ENCODE measurements around the gene PLEKHA7. TPM values are rescaled to one million over a fixed set of nuclear protein-coding genes. Genes with fewer than 3 reads are reported as not detected.
"Not testable (repeated sequence)": the region's sequence is repeated elsewhere in the genome, so short reads cannot be mapped to it uniquely, and the experiment has no call there.

PLEKHA7 gene
- total and polyA plus RNA-seq, 8 donors: 12.8 to 82.3 (median 46.6) TPM

DNA sequence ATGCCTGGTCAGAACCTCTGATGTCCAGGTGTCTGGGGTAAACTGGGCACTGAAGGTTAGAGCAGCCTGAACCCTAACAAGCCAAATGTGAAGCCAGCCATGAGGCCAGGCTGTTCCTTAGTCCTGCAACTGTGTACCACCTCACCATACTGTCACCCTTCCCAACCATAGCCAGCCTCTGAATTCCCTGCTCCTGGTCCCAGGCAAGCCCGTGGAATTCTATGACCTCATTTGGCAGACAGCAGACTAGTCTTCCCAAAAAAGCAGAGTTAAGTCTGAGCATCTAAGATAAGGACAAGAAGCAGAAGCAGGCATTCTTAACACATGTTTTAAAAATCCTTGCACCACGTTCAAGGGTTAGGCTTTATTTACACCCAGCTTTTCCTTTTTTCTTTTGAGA is 140.9 kb downstream of the PLEKHA7 start:
- no peak overlapping the region for H3K4me3 ChIP-seq
- H3K9me3 ChIP-seq: no peaks in the 10 kb centered on the region
- H3K27me3 ChIP-seq: no peaks in the 10 kb centered on the region
- DNase-seq: peak in 1 of 2 donors; percentile 37
- TF ChIP-seq EP300 (IDR thresholded peaks at IDR 0.05) (no peak), POLR2A (IDR thresholded peaks at IDR 0.05) (no peak), POLR2AphosphoS5 (IDR thresholded peaks at IDR 0.05) (no peak)
- TF ChIP-seq, protein P1, sequence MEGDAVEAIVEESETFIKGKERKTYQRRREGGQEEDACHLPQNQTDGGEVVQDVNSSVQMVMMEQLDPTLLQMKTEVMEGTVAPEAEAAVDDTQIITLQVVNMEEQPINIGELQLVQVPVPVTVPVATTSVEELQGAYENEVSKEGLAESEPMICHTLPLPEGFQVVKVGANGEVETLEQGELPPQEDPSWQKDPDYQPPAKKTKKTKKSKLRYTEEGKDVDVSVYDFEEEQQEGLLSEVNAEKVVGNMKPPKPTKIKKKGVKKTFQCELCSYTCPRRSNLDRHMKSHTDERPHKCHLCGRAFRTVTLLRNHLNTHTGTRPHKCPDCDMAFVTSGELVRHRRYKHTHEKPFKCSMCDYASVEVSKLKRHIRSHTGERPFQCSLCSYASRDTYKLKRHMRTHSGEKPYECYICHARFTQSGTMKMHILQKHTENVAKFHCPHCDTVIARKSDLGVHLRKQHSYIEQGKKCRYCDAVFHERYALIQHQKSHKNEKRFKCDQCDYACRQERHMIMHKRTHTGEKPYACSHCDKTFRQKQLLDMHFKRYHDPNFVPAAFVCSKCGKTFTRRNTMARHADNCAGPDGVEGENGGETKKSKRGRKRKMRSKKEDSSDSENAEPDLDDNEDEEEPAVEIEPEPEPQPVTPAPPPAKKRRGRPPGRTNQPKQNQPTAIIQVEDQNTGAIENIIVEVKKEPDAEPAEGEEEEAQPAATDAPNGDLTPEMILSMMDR (IDR thresholded peaks at IDR 0.05): no peak
- intact Hi-C loops (cut with DNase I; ENCODE audit: low total_unique reads): no loop called here
- H3K36me3 ChIP-seq: peaks cover 0 to 20% (median 14%) of the 10 kb centered on the region in 4 donors
- WGBS, 5 donors: 33 to 48% (median 41%) methylated on average over 2 of the region's 2 CpGs
- H3K4me1 ChIP-seq: peaks cover 0 to 26% (median 6%) of the 10 kb centered on the region in 4 donors
- H3K27ac ChIP-seq: no peak overlapping the region

DNA sequence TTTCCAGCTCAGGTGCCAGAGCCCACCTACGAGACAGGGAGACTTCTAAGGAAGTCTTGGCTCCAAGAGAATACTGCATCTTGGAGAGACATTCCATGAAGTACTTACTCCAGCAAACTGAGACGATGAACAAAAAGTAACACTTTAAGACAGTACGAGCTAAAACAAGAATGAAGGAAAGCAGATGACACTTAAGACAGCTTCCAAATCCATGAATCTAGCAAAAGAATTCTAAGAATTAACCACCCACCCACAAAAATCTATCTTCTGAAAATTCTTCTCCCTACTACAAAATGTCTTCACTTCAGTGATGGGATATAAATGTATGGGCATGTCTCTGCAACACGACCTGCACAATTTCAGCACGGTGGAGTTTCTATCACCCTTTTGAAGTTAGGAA is 142.8 kb downstream of the PLEKHA7 start:
- no peaks in the 10 kb centered on the region for H3K9me3 ChIP-seq
- H3K27ac ChIP-seq: no peak overlapping the region
- H3K4me3 ChIP-seq: no peak overlapping the region
- intact Hi-C loops (cut with DNase I; ENCODE audit: low total_unique reads): no loop called here
- peaks cover 0 to 35% (median 19%) of the 10 kb centered on the region in 4 donors for H3K36me3 ChIP-seq
- no peaks in the 10 kb centered on the region for H3K27me3 ChIP-seq
- TF ChIP-seq POLR2AphosphoS5 (IDR thresholded peaks at IDR 0.05): no peak
- TF ChIP-seq, protein P1 (IDR thresholded peaks at IDR 0.05): no peak
- no peak for TF ChIP-seq POLR2A (IDR thresholded peaks at IDR 0.05)
- TF ChIP-seq EP300 (IDR thresholded peaks at IDR 0.05): no peak
- peaks cover 0 to 25% (median 6%) of the 10 kb centered on the region in 4 donors for H3K4me1 ChIP-seq
- DNase-seq: no peak
- WGBS, 5 donors: 57 to 81% (median 69%) methylated on average over 5 of the region's 5 CpGs

DNA sequence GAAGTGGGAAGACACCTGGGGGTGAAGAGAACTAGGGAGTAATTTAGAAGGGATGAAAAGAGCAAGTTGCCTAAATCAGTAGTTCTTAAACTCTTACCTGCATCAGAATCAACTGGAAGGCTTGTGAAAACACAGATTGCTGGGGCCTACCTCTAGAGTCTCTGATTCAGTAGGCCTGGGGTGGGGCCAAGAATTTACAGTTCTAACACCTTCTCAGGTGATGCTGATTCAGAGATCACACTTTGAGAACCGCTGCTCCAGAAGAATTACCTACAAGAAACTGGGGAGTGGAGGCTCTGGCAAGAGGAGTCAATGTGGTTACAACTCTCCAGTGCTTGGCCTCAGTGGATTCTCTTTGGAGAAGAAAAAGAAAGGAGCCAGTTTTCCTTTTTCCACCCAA is 147.1 kb downstream of the PLEKHA7 start:
- H3K4me1 ChIP-seq: peaks cover 0 to 5% (median 0%) of the 10 kb centered on the region in 4 donors
- WGBS, 5 donors: 38 to 69% (median 52%) methylated on average over 1 of the region's 1 CpG
- peaks cover 0 to 35% (median 19%) of the 10 kb centered on the region in 4 donors for H3K36me3 ChIP-seq
- H3K4me3 ChIP-seq: no peak overlapping the region
- no peaks in the 10 kb centered on the region for H3K9me3 ChIP-seq
- no peaks in the 10 kb centered on the region for H3K27me3 ChIP-seq
- DNase-seq: no peak
- TF ChIP-seq, protein P1 (IDR thresholded peaks at IDR 0.05): no peak
- no peak for TF ChIP-seq POLR2A (IDR thresholded peaks at IDR 0.05)
- no peak for TF ChIP-seq POLR2AphosphoS5 (IDR thresholded peaks at IDR 0.05)
- TF ChIP-seq EP300 (IDR thresholded peaks at IDR 0.05): no peak
- no peak overlapping the region for H3K27ac ChIP-seq
- intact Hi-C loops (cut with DNase I; ENCODE audit: low total_unique reads): no loop called here

DNA sequence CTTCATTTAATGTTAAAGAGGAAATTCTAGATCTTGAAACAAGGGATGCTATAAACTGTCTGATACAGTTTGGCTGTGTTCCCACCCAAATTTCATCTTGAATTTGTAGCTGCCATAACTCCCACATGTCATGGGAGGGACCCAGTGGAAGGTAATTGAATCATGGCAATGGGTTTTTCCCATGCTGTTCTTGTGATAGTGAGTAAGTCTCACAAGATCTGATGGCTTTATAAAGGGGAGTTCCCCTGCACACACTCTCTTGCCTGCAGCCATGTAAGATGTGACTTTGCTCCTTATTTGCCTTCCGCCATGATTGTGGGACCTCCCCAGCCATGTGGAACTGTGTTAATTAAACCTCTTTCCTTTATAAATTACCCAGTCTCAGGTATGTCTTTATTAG is 149.8 kb downstream of the PLEKHA7 start:
- H3K4me3 ChIP-seq; DNase-seq; intact Hi-C loops (cut with DNase I; ENCODE audit: low total_unique reads); H3K27ac ChIP-seq; H3K9me3 ChIP-seq; H3K27me3 ChIP-seq: not testable (repeated sequence)
- WGBS, 5 donors: 93 to 97% (median 94%) methylated on average over 1 of the region's 1 CpG
- peaks cover 0 to 26% (median 15%) of the 10 kb centered on the region in 4 donors for H3K36me3 ChIP-seq
- H3K4me1 ChIP-seq: peaks cover 0 to 26% (median 6%) of the 10 kb centered on the region in 4 donors

DNA sequence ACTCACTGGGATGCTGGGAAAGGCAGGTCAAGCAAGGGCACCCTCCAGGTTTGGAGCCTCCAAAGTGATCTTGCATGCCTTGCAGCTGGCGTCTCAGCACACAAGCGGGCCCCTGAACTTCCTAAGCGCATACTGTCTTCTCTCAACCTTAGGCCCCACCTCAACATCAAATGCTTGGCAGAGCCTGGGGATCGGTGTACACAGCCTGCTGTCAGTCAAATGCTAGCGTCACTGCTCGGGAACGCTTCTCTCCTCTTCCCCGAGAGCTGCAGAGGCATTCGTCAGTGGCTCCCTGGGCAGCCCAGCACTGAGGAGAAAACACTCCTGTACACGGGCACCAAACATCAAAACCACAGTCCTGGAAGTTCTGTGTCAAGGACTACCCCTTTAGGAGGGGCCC is 150.8 kb downstream of the PLEKHA7 start:
- peaks cover 0 to 16% (median 5%) of the 10 kb centered on the region in 4 donors for H3K36me3 ChIP-seq
- WGBS, 5 donors: 70 to 75% (median 72%) methylated on average over 9 to 10 of the region's 10 CpGs
- H3K27ac ChIP-seq: no peak overlapping the region
- H3K9me3 ChIP-seq: no peaks in the 10 kb centered on the region
- no peak overlapping the region for H3K4me3 ChIP-seq
- no peak for TF ChIP-seq POLR2A (IDR thresholded peaks at IDR 0.05)
- TF ChIP-seq EP300 (IDR thresholded peaks at IDR 0.05): no peak
- TF ChIP-seq, protein P1 (IDR thresholded peaks at IDR 0.05): no peak
- no peak for TF ChIP-seq POLR2AphosphoS5 (IDR thresholded peaks at IDR 0.05)
- DNase-seq: peak in 1 of 2 donors; percentile 23
- no peaks in the 10 kb centered on the region for H3K27me3 ChIP-seq
- H3K4me1 ChIP-seq: peaks cover 0 to 26% (median 6%) of the 10 kb centered on the region in 4 donors
- intact Hi-C loops (cut with DNase I; ENCODE audit: low total_unique reads): no loop called here
